MM.1S (cell line): ENCODE measurements around the gene KIF25.

Experiments used
- EZH2 ChIP-seq: fragments of 300-600 bp; sonication (generic); optimal IDR thresholded peaks from 2 replicates; pipeline ENCODE3; 2017; ENCODE audit warnings: low read depth, mild to moderate bottlenecking, antibody characterized with exemption, low read length, mixed read lengths
- EZH2phosphoT487 ChIP-seq: fragments of 300-600 bp; sonication (generic); IDR thresholded peaks from 2 replicates; pipeline ENCODE4 v1.6.1; 2018; ENCODE audit warnings: antibody characterized with exemption, low read length
- TF ChIP-seq, protein P1 (sequence below): fragments of 300-600 bp; sonication (generic); IDR thresholded peaks from 2 replicates; pipeline ENCODE4 v1.5.1; 2016; ENCODE audit warnings: antibody characterized with exemption, low read length, mixed read lengths

DNA sequence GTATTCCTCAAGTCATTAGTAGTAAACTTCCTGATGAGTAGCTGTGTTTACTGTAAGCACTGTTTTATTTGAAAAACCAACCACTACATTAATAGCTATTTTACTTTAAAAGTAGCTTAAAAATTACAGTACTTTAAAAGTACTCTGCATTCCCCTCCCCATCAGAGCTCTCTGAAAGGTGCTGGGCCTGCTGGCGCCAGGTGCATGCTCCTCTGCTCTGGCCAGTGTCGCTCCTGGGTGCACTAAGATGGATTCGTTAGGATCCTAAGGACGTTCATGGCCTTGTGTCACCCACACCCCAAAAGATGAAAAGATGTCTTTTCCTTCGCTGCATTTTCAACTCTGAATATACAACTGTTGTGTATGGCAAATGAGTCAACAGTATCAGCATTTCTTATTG, 43.9 kb upstream of the KIF25 start:
- TF ChIP-seq, protein P1, sequence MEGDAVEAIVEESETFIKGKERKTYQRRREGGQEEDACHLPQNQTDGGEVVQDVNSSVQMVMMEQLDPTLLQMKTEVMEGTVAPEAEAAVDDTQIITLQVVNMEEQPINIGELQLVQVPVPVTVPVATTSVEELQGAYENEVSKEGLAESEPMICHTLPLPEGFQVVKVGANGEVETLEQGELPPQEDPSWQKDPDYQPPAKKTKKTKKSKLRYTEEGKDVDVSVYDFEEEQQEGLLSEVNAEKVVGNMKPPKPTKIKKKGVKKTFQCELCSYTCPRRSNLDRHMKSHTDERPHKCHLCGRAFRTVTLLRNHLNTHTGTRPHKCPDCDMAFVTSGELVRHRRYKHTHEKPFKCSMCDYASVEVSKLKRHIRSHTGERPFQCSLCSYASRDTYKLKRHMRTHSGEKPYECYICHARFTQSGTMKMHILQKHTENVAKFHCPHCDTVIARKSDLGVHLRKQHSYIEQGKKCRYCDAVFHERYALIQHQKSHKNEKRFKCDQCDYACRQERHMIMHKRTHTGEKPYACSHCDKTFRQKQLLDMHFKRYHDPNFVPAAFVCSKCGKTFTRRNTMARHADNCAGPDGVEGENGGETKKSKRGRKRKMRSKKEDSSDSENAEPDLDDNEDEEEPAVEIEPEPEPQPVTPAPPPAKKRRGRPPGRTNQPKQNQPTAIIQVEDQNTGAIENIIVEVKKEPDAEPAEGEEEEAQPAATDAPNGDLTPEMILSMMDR: no peak
- no peak for TF ChIP-seq EZH2phosphoT487
- no peak for TF ChIP-seq EZH2
